Panc1 (cell line): Measurements from ENCODE around the gene C15orf62. TPM values are rescaled to one million over a fixed set of nuclear protein-coding genes. Genes with fewer than 3 reads are reported as not detected.

ENCODE experiments used
- ATAC-seq: fragments of 200-7000 bp; cut with Tn5 transposase; 2 replicates; pipeline ENCODE4 v1.9.1; 2020; ENCODE audit warnings: mild to moderate bottlenecking, moderate library complexity
- BruUV-seq: library from RNA; stranded (reverse); fragments of 400-500 nt; replicated peaks from 2 replicates; lab custom pipeline; 2021; lab: Mats Ljungman, UMichigan
- CTCF ChIA-PET: fragments of 300-600 bp; sonication (Branson Sonifier 250); formaldehyde crosslinking; loops from one replicate; lab custom pipeline; 2022; ENCODE audit warnings: antibody characterized with exemption; lab: Charles Lee
- POLR2A ChIA-PET: fragments of 300-600 bp; sonication (Branson Sonifier 250); formaldehyde crosslinking; loops from one replicate; lab custom pipeline; 2022; ENCODE audit warnings: antibody characterized with exemption; lab: Charles Lee
- DNase-seq: peaks from one replicate; pipeline ENCODE4 v3.0.0-alpha.2; 2010; ENCODE audit warnings: low read depth, low spot score
- H3K27ac ChIP-seq: 2 replicates; pipeline ENCODE4 v1.5.1; 2011; ENCODE audit warnings: mild to moderate bottlenecking, low read length, inconsistent platforms
- H3K27me3 ChIP-seq: fragments of 200-500 bp; sonication (Bioruptor generic); 2 replicates; pipeline ENCODE4 v1.6.0; 2014; ENCODE audit warnings: low read length, inconsistent platforms; ENCODE audit not compliant: control insufficient read depth, insufficient read depth
- H3K36me3 ChIP-seq: fragments of 200-500 bp; sonication (Bioruptor generic); 2 replicates; pipeline ENCODE4 v1.5.1; 2014; ENCODE audit warnings: inconsistent platforms, mild to moderate bottlenecking, low read length, moderate library complexity; ENCODE audit not compliant: control insufficient read depth, insufficient read depth
- H3K4me1 ChIP-seq: 2 replicates; pipeline ENCODE4 v1.5.1; 2011; ENCODE audit warnings: inconsistent platforms, mild to moderate bottlenecking, low read length, moderate library complexity; ENCODE audit not compliant: control insufficient read depth, insufficient read depth
- H3K4me3 ChIP-seq, 2 experiments: 2 replicates each; pipeline ENCODE4 v1.5.1; 2011 to 2012; ENCODE audit warnings: low read depth in 2 of 2, low read length in 2 of 2, mild to moderate bottlenecking in 2 of 2, inconsistent platforms in 1 of 2, moderate library complexity in 1 of 2
- H3K9me3 ChIP-seq: fragments of 200-500 bp; sonication (Bioruptor generic); 2 replicates; pipeline ENCODE4 v1.5.1; 2014; ENCODE audit warnings: low read depth, mild to moderate bottlenecking, inconsistent platforms, low read length, moderate library complexity; ENCODE audit not compliant: control insufficient read depth, insufficient read depth
- POLR2AphosphoS5 ChIP-seq: IDR thresholded peaks from 2 replicates; pipeline ENCODE4 v1.6.1; 2012; ENCODE audit warnings: mild to moderate bottlenecking, low read depth, low read length, moderate library complexity
- SIN3A ChIP-seq: IDR thresholded peaks from 2 replicates; pipeline ENCODE4 v1.6.1; 2012; ENCODE audit warnings: low read depth, mild to moderate bottlenecking, low read length, moderate library complexity, borderline replicate concordance; ENCODE audit not compliant: insufficient read depth
- TCF7L2 ChIP-seq: IDR thresholded peaks from 2 replicates; pipeline ENCODE4 v1.6.1; 2011; ENCODE audit warnings: mild to moderate bottlenecking, low read depth, low read length, inconsistent platforms
- in situ Hi-C: cut with HindIII; loops from 2 replicates; pipeline ENCODE4 v1.10.0; 2016; ENCODE audit warnings: low sequenced_read_pairs, low pct_unique_long_range_greater_than_20kb
- intact Hi-C: fragments of 100-400 bp; cut with micrococcal nuclease; formaldehyde crosslinking; loops from one replicate; pipeline ENCODE4 v1.10.0; 2022; ENCODE audit not compliant: unreplicated experiment
- total RNA-seq: library from RNA; stranded (reverse); gene quantifications from one replicate; pipeline ENCODE4 v1.2.1, GENCODE V29; 2021; ENCODE audit not compliant: unreplicated experiment
- TF ChIP-seq, protein P1 (sequence below), 2 experiments: IDR thresholded peaks; 2 replicates each; pipeline ENCODE4 v1.6.1; 2011 to 2012; ENCODE audit warnings: low read depth in 2 of 2, control low read depth in 1 of 2, low read length in 1 of 2, mild to moderate bottlenecking in 1 of 2, moderate library complexity in 1 of 2; ENCODE audit not compliant: insufficient read depth in 1 of 2
- TF ChIP-seq, protein P2 (sequence below): fragments of 450-650 bp; IDR thresholded peaks from 2 replicates; pipeline ENCODE4 v1.5.1; 2017; ENCODE audit warnings: mild to moderate bottlenecking

Gene C15orf62
- total RNA-seq, 1 experiment from 2014 or later: 0.33 TPM

DNA sequence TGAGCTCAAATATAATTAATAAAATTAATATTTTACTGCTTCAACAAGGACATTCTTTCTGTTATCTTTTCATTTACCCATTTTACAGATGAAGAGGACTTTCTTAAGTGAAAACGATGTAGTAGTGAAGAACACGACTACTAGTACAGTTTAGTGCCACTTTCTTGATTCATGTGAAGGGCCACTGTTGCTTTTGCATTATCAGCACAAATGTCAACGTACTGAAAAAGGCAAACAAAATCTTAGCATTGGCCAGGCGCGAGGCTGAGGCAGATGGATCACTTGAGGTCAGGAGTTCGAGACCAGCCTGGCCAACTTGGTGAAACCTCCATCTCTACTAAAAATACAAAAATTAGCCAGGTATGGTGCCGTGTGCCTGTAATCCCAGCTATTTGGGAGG, 49.3 kb downstream of the C15orf62 start:
- ChIA-PET POLR2A (interaction anchor here (0.7 kb wide), 1 partner anchor 11 kb away, joined by 7 read pairs; no protein-coding TSS in a partner anchor), CTCF (no interaction called here)
- H3K27me3 ChIP-seq: no peaks in the 10 kb centered on the region
- TF ChIP-seq TCF7L2: no peak
- TF ChIP-seq, protein P1, sequence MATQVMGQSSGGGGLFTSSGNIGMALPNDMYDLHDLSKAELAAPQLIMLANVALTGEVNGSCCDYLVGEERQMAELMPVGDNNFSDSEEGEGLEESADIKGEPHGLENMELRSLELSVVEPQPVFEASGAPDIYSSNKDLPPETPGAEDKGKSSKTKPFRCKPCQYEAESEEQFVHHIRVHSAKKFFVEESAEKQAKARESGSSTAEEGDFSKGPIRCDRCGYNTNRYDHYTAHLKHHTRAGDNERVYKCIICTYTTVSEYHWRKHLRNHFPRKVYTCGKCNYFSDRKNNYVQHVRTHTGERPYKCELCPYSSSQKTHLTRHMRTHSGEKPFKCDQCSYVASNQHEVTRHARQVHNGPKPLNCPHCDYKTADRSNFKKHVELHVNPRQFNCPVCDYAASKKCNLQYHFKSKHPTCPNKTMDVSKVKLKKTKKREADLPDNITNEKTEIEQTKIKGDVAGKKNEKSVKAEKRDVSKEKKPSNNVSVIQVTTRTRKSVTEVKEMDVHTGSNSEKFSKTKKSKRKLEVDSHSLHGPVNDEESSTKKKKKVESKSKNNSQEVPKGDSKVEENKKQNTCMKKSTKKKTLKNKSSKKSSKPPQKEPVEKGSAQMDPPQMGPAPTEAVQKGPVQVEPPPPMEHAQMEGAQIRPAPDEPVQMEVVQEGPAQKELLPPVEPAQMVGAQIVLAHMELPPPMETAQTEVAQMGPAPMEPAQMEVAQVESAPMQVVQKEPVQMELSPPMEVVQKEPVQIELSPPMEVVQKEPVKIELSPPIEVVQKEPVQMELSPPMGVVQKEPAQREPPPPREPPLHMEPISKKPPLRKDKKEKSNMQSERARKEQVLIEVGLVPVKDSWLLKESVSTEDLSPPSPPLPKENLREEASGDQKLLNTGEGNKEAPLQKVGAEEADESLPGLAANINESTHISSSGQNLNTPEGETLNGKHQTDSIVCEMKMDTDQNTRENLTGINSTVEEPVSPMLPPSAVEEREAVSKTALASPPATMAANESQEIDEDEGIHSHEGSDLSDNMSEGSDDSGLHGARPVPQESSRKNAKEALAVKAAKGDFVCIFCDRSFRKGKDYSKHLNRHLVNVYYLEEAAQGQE (IDR thresholded peaks at IDR 0.05; ENCODE audit: insufficient read depth in 1 of 2, low read depth in 2 of 2, low read length in 1 of 2): no peak
- TF ChIP-seq, protein P2, sequence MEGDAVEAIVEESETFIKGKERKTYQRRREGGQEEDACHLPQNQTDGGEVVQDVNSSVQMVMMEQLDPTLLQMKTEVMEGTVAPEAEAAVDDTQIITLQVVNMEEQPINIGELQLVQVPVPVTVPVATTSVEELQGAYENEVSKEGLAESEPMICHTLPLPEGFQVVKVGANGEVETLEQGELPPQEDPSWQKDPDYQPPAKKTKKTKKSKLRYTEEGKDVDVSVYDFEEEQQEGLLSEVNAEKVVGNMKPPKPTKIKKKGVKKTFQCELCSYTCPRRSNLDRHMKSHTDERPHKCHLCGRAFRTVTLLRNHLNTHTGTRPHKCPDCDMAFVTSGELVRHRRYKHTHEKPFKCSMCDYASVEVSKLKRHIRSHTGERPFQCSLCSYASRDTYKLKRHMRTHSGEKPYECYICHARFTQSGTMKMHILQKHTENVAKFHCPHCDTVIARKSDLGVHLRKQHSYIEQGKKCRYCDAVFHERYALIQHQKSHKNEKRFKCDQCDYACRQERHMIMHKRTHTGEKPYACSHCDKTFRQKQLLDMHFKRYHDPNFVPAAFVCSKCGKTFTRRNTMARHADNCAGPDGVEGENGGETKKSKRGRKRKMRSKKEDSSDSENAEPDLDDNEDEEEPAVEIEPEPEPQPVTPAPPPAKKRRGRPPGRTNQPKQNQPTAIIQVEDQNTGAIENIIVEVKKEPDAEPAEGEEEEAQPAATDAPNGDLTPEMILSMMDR: no peak
- TF ChIP-seq SIN3A: no peak
- no peak for TF ChIP-seq POLR2AphosphoS5
- no peak for DNase-seq
- BruUV-seq: no TSS peak
- no peaks in the 10 kb centered on the region for H3K9me3 ChIP-seq
- no peak overlapping the region for H3K27ac ChIP-seq
- H3K36me3 ChIP-seq: no peaks in the 10 kb centered on the region
- H3K4me1 ChIP-seq: peaks cover 10% of the 10 kb centered on the region
- no peak overlapping the region for H3K4me3 ChIP-seq
- in situ Hi-C loops: no loop called here
- intact Hi-C loops: no loop called here
- no peak for ATAC-seq

GRCh38 chr15:40821195-40821594, 51.4 kb downstream of the C15orf62 start:
- ChIA-PET POLR2A (no interaction called here), CTCF (no interaction called here)
- intact Hi-C loops: no loop called here

More at GRCh38 chr15:40821195-40821594, 51.4 kb downstream of the C15orf62 start:
- TF ChIP-seq SIN3A: no peak
- no peak for TF ChIP-seq TCF7L2
- TF ChIP-seq, protein P1 (IDR thresholded peaks at IDR 0.05; ENCODE audit: insufficient read depth in 1 of 2, low read depth in 2 of 2, low read length in 1 of 2): no peak
- TF ChIP-seq, protein P2: no peak
- TF ChIP-seq POLR2AphosphoS5: no peak
- Histone ChIP-seq H3K4me1 (peaks cover 20% of the 10 kb centered on the region), H3K27ac (no peak overlapping the region), H3K4me3 (no peak overlapping the region), H3K9me3 (no peaks in the 10 kb centered on the region), H3K36me3 (no peaks in the 10 kb centered on the region), H3K27me3 (no peaks in the 10 kb centered on the region)
- no TSS peak for BruUV-seq
- DNase-seq (no peak), ATAC-seq (no peak)
- in situ Hi-C loops: no loop called here
